Measurements from ENCODE around the gene PPP2R5A.
"Not testable (repeated sequence)": the region's sequence is repeated elsewhere in the genome, so short reads cannot be mapped to it uniquely, and the experiment has no call there.

The PPP2R5A gene

DNA sequence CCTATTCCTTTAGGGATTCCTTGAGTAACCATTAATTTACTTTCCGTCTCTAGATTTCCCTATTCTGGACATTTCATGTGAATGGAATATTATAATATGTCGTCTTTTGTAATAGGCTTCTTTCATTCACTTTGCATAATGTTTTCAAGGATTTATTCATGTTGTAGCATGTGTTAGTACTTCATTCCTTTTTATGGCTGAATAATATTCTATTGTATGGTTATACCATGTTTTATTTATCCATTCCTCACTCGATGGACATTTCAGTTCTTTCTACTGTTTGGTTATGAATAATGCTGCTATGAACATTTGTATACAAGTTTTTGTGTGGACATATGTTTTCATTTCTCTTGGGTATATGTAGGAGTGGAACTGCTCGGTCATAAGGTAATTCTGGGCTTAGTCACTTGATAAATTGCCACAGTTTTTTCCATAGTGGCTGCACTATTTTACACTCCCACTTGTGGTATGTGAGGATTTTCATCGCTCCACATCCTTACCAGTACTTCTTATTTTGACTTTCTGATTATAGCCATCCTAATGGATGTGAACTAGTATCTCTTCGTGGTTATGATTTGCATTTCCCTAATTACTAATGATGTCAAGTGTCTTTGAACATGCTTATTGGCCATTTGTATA is 17.7 kb downstream of the PPP2R5A start:
- no peak for DNase-seq

GRCh38 chr1:212305342-212305741 is 20.1 kb downstream of the PPP2R5A start:
- DNase-seq, result no peak

DNA sequence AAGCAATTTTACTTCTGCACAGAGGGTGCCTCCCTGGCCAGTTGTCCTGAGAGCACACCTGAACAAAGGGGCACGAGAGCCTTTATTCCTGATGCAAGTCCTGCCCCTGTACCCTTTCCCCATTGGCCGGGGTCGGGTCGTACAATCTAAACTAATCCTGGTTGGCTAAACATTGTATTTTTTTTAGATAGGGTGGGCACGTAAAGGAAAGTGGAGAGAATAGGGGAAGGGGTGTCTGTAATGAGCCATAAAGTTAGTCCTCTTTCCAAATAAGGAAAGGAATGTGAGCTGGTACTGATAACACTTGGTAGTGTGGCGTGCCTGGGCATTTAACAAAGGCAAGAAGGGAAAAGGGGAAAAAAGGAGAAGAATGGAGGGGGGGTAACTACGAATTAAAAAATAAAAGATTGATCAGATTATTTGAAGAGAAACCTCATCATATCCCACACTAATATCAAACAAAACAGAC is 20.8 kb downstream of the PPP2R5A start:
- DNase-seq, result not testable (repeated sequence)

DNA sequence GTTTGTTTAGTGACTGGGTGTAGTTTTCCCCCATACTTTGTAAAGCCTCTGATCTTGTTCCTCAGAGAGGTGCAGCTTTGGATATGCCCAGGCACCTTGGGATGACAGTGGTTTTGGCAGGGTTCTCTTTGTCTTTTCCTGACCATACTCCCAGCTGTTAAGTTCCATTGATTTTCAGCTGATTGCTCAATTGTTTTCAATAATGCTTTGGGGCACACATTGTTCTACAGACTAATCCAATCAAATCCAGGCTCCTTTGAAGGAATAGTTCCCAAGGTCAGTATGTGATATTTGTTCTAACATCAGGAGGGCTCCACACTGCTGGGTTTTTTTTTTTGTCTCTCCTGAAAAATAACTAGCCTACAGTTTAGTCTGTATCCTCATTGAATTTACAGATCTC is 24.8 kb downstream of the PPP2R5A start:
- DNase-seq, result no peak

DNA sequence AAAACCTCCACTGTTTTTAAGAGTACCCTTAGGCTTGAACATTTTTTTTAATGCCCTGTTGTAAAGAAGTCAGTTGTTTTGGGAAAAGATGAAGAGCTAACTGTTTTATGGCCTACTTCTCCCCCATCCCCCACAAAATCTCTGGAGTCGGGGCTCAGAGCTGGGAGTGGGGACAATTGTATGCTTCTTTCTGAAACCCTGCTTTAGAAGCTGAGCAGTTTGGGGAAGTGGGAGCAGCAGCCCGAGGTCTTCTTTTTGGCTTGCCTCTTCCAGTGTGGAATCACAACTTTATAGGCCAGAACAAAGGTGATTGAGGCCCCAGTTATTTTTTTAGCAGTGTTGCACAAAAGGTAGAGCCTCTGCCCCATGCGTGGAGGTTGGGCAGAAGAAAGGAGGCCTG is 25.2 kb downstream of the PPP2R5A start:
- no peak for DNase-seq

GRCh38 chr1:212311836-212312497 is 26.8 kb downstream of the PPP2R5A start:
- DNase-seq, result no peak

- no peak for DNase-seq
Observed at GRCh38 chr1:212313616-212314015, 28.4 kb downstream of the PPP2R5A start.

DNA sequence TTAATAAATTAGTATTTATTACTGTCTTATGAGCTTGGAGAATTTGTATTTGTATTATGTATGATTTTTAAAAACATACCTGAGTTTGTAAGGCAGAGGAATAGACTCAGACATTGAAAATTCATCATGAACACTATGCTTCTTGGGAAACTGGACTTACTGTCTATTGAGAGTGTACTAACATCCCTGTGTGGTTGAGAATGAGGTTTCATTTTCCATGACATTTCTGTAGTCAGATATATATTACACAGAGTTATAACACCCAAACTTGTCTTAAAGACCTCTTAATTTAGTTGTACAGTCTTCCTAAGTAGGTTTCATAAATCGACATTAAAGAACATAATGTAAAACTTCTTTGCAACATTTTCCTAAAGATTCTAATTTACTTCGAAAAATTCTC is 30.0 kb downstream of the PPP2R5A start:
- no peak for DNase-seq

GRCh38 chr1:212315907-212316306 is 30.7 kb downstream of the PPP2R5A start:
- DNase-seq, result no peak

DNA sequence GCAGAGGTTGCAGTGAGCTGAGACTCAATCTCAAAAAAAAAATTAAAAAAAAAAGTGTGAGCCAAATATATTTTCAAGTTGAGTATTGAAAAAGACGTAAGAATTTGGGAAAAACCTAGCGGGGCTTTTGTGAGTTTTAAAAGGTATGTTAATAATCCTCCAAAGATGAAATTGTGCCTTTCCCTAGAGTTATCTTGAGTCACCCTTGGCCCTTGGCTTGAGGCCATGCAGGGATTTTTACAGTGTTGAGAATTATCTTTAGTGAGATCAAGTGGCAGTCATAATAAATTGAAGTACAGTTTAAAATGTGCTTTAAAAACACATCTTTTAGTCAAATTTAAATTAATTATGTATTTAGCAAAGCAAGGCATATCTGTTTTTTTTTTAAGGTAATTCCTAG is 32.7 kb downstream of the PPP2R5A start:
- no peak for DNase-seq

DNA sequence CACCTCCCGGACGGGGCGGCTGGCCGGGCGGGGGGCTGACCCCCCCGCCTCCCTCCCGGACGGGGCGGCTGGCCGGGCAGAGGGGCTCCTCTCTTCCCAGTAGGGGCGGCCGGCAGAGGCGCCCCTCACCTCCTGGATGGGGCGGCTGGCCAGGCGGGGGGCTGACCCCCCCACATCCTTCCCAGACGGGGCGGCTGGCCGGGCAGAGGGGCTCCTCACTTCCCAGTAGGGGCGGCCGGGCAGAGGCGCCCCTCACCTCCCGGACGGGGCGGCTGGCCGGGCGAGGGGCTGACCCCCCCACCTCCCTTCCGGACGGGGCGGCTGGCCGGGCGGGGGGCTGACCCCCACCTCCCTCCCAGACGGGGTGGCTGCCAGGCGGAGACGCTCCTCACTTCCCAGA is 35.8 kb downstream of the PPP2R5A start:
- not testable (repeated sequence) for DNase-seq

- no peak for DNase-seq
Observed at GRCh38 chr1:212323066-212323465, 37.9 kb downstream of the PPP2R5A start.

- no peak for DNase-seq
Observed at GRCh38 chr1:212326541-212326940, 41.3 kb downstream of the PPP2R5A start.

- no peak for DNase-seq
Observed at GRCh38 chr1:212328248-212328647, 43.0 kb downstream of the PPP2R5A start.

GRCh38 chr1:212329105-212329504 is 43.9 kb downstream of the PPP2R5A start:
- DNase-seq, result no peak

GRCh38 chr1:212341090-212341489 is 55.9 kb downstream of the PPP2R5A start:
- DNase-seq, result no peak

DNA sequence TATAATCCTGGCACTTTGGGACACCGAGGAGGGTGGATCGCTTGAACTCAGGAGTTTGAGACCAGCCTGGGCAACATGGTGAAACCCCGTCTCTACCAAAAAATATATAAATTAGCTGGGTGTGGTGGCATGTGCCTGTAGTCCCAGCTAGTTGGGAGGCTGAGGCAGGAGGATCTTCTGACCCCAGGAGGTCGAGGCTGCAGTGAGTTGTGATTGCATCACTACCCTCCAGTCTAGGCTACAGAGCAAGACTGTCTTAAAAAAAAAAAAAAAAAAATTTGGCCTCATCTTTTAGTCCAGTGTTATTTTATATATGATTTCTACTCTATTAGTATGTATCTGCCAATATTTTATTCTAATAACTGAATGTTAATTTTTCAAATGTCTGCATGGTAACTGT is 59.7 kb downstream of the PPP2R5A start:
- DNase-seq, result no peak

GRCh38 chr1:212346601-212347000 is 61.4 kb downstream of the PPP2R5A start:
- DNase-seq, result no peak

GRCh38 chr1:212351588-212352362 is 66.6 kb downstream of the PPP2R5A start:
- DNase-seq, result no peak

GRCh38 chr1:212353181-212353580 is 68.0 kb downstream of the PPP2R5A start:
- DNase-seq, result no peak

GRCh38 chr1:212354464-212354863 is 69.3 kb downstream of the PPP2R5A start:
- no peak for DNase-seq

DNA sequence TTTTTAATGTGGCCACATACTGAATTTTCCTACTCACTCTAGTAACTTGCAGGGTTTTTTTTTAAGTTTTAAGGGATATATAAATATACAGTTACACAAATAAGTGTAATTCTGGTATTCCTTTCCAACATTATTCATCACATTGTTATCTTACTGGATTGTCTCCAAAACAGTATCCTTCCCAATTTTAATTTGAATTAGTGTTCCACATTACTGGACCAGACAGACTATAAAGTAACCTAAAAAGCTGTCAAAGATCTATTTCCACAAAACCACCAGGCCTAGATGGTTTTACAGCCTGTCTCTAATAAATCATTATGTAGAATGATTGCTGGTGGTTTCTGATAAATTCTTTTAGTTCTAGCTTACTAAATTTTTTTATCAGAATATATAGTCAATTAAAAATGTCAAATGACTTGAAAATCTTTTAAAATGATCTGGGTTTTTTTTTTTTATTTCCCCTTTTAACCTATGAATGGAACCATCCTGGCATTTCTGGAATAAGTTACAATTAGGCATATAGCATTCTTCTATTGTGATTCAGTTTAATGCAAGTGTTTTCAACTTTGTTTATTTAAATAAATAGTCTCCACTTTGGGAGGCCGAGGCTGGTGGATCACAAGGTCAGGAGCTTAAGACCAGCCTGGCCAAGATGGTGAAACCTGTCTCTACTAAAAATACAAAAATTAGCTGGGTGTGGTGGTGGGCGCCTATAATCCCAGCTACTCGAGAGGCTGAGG is 70.2 kb downstream of the PPP2R5A start:
- DNase-seq, result no peak

DNA sequence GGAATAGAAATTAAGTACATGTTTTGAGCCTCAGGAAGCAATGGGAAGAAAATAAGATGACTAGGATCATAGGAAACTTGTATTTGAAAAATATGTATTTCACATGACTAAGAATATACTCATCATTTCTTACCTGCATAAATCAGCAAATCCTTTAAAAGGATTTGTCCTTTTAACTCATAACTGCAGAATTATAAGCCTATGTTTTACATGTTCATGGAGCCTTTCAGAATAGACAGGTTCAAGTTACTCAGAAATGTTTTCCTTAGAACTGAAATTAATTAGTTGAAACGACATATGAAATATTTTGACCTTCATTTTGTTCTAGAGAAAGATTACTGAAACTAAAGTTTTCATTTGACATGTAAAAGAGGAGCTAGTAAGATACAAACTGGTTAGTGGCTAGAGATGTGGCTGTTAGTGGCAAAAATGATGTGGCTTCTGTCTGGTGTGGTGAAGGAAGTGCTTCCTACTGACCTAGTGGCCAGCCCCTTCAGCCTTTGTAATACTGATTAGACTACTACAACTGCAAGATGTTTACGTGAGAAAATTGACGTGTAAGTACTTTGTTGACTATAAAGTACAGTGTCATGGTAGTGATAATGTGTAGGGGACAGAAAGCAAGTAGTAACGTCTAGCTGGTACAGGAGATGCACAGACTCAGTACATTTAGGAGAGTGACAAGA is 74.7 kb downstream of the PPP2R5A start:
- DNase-seq, result no peak

All from stimulated activated CD4-positive, alpha-beta T cell treated with anti-CD3 and anti-CD28 coated beads, Interleukin-4, amount 100 ng/mL, for 1 hour (primary cell).